WTC11 (cell line): ENCODE data around the gene ELOVL2. TPM values are rescaled to one million over a fixed set of nuclear protein-coding genes. Genes with fewer than 3 reads are reported as not detected.

Experiments used
- ATAC-seq: fragments of 200-7000 bp; cut with Tn5 transposase; 2 replicates; pipeline ENCODE4 v1.10.0; 2021; ENCODE audit warnings: mild to moderate bottlenecking, moderate library complexity
- CTCF ChIA-PET: fragments of 300-600 bp; sonication (Branson Sonifier 250); formaldehyde crosslinking; loops from one replicate; lab custom pipeline; 2021; ENCODE audit warnings: antibody characterized with exemption; lab: Charles Lee
- POLR2A ChIA-PET: fragments of 350-600 bp; sonication (Branson Sonifier 250); formaldehyde crosslinking; loops from one replicate; lab custom pipeline; 2021; ENCODE audit warnings: antibody characterized with exemption; lab: Charles Lee
- DNase-seq: peaks from one replicate; pipeline ENCODE4 v3.0.0; 2021; ENCODE audit warnings: low spot score
- H3K27ac Mint-ChIP-seq: 2 replicates; pipeline ENCODE4 v1.8.0; 2021; ENCODE audit warnings: mixed read lengths
- H3K27me3 Mint-ChIP-seq: 2 replicates; pipeline ENCODE4 v1.8.0; 2021; ENCODE audit warnings: low read depth, mild to moderate bottlenecking, moderate library complexity, mixed read lengths
- H3K36me3 Mint-ChIP-seq: 2 replicates; pipeline ENCODE4 v1.8.0; 2021; ENCODE audit warnings: mixed read lengths
- H3K4me1 Mint-ChIP-seq: 2 replicates; pipeline ENCODE4 v1.8.0; 2022; ENCODE audit warnings: mixed read lengths
- H3K4me3 Mint-ChIP-seq: 2 replicates; pipeline ENCODE4 v1.8.0; 2021; ENCODE audit warnings: mild to moderate bottlenecking, moderate library complexity, mixed read lengths
- H3K9me3 Mint-ChIP-seq: 2 replicates; pipeline ENCODE4 v1.8.0; 2021; ENCODE audit warnings: mixed read lengths
- ATF3 ChIP-seq: sonication (generic); formaldehyde crosslinking; conservative IDR thresholded peaks from 2 replicates; pipeline ENCODE4 v1.8.1; 2022; ENCODE audit warnings: mild to moderate bottlenecking, missing genetic modification reagents
- E2F5 ChIP-seq: sonication (generic); formaldehyde crosslinking; IDR thresholded peaks from 2 replicates; pipeline ENCODE4 v1.8.1; 2022; ENCODE audit warnings: mild to moderate bottlenecking, moderate library complexity, missing genetic modification reagents
- ESRRA ChIP-seq: sonication (generic); formaldehyde crosslinking; IDR thresholded peaks from 2 replicates; pipeline ENCODE4 v1.8.1; 2022; ENCODE audit warnings: mild to moderate bottlenecking, missing genetic modification reagents, borderline replicate concordance
- FOXJ3 ChIP-seq: sonication (generic); formaldehyde crosslinking; IDR thresholded peaks from 2 replicates; pipeline ENCODE4 v1.9.0; 2021; ENCODE audit warnings: missing genetic modification reagents, mild to moderate bottlenecking, borderline replicate concordance
- FOXP1 ChIP-seq: sonication (generic); formaldehyde crosslinking; IDR thresholded peaks from 2 replicates; pipeline ENCODE4 v1.8.0; 2022; ENCODE audit warnings: missing genetic modification reagents, mild to moderate bottlenecking, moderate library complexity, borderline replicate concordance
- GABPB1 ChIP-seq: sonication (generic); formaldehyde crosslinking; IDR thresholded peaks from 2 replicates; pipeline ENCODE4 v1.8.1; 2023; ENCODE audit warnings: mild to moderate bottlenecking, missing genetic modification reagents
- GRHL2 ChIP-seq: fragments of 250-450 bp; sonication (Bioruptor Pico); IDR thresholded peaks from 2 replicates; pipeline ENCODE4 v1.8.0; 2022; ENCODE audit warnings: mild to moderate bottlenecking, moderate library complexity; ENCODE audit not compliant: insufficient replicate concordance, severe bottlenecking
- HMGA2 ChIP-seq: fragments of 250-450 bp; sonication (Bioruptor Pico); IDR thresholded peaks from 2 replicates; pipeline ENCODE4 v1.4.0; 2021; ENCODE audit warnings: mild to moderate bottlenecking, moderate library complexity
- IRF1 ChIP-seq: sonication (generic); formaldehyde crosslinking; IDR thresholded peaks from 2 replicates; pipeline ENCODE4 v1.8.0; 2023; ENCODE audit warnings: missing genetic modification reagents
- MLX ChIP-seq: sonication (generic); formaldehyde crosslinking; IDR thresholded peaks from 2 replicates; pipeline ENCODE4 v1.8.1; 2023; ENCODE audit warnings: mild to moderate bottlenecking, missing genetic modification reagents, moderate library complexity
- MXD4 ChIP-seq: fragments of 250-450 bp; sonication (Bioruptor Pico); IDR thresholded peaks from 2 replicates; pipeline ENCODE4 v1.8.0; 2021; ENCODE audit warnings: mild to moderate bottlenecking, moderate library complexity, borderline replicate concordance
- MYBL2 ChIP-seq: sonication (generic); formaldehyde crosslinking; IDR thresholded peaks from 2 replicates; pipeline ENCODE4 v1.8.1; 2023; ENCODE audit warnings: mild to moderate bottlenecking, moderate library complexity, missing genetic modification reagents
- NFATC4 ChIP-seq: fragments of 250-450 bp; sonication (Bioruptor Pico); IDR thresholded peaks from 2 replicates; pipeline ENCODE4 v1.9.0; 2021; ENCODE audit warnings: mild to moderate bottlenecking
- OVOL2 ChIP-seq: fragments of 250-450 bp; sonication (Bioruptor Pico); IDR thresholded peaks from 2 replicates; pipeline ENCODE4 v1.9.0; 2021; ENCODE audit warnings: mild to moderate bottlenecking, borderline replicate concordance
- PRDM15 ChIP-seq: sonication (generic); formaldehyde crosslinking; IDR thresholded peaks from 2 replicates; pipeline ENCODE4 v1.8.0; 2022; ENCODE audit warnings: missing genetic modification reagents
- PRRX2 ChIP-seq: fragments of 250-450 bp; sonication (Bioruptor Pico); IDR thresholded peaks from 2 replicates; pipeline ENCODE4 v1.8.0; 2021; ENCODE audit warnings: mild to moderate bottlenecking
- RELA ChIP-seq: sonication (generic); formaldehyde crosslinking; IDR thresholded peaks from 2 replicates; pipeline ENCODE4 v1.8.1; 2022; ENCODE audit warnings: missing genetic modification reagents, mild to moderate bottlenecking, borderline replicate concordance
- TEAD4 ChIP-seq: sonication (generic); formaldehyde crosslinking; IDR thresholded peaks from 2 replicates; pipeline ENCODE4 v1.8.0; 2022; ENCODE audit warnings: mild to moderate bottlenecking, missing genetic modification reagents
- ZBTB43 ChIP-seq: sonication (generic); formaldehyde crosslinking; IDR thresholded peaks from 2 replicates; pipeline ENCODE4 v1.8.1; 2023; ENCODE audit warnings: mild to moderate bottlenecking, missing genetic modification reagents
- ZMAT4 ChIP-seq: fragments of 250-450 bp; sonication (Bioruptor Pico); IDR thresholded peaks from 2 replicates; pipeline ENCODE4 v1.9.0; 2021; ENCODE audit warnings: mild to moderate bottlenecking
- ZNF263 ChIP-seq: sonication (generic); formaldehyde crosslinking; IDR thresholded peaks from 2 replicates; pipeline ENCODE4 v1.8.1; 2022; ENCODE audit warnings: low read depth, mild to moderate bottlenecking, moderate library complexity, missing genetic modification reagents
- ZNF396 ChIP-seq: fragments of 250-450 bp; sonication (Bioruptor Pico); IDR thresholded peaks from 2 replicates; pipeline ENCODE4 v1.8.0; 2021; ENCODE audit warnings: mild to moderate bottlenecking, moderate library complexity, borderline replicate concordance
- ZNF416 ChIP-seq: fragments of 250-450 bp; sonication (Bioruptor Pico); IDR thresholded peaks from 2 replicates; pipeline ENCODE4 v1.9.0; 2021; ENCODE audit warnings: mild to moderate bottlenecking, inconsistent platforms
- ZNF423 ChIP-seq: fragments of 250-450 bp; sonication (Bioruptor Pico); IDR thresholded peaks from 2 replicates; pipeline ENCODE4 v2.1.2; 2022; ENCODE audit warnings: mild to moderate bottlenecking, moderate library complexity
- ZNF512 ChIP-seq: sonication (generic); formaldehyde crosslinking; IDR thresholded peaks from 2 replicates; pipeline ENCODE4 v1.8.1; 2022; ENCODE audit warnings: missing genetic modification reagents, borderline replicate concordance
- total RNA-seq: library from RNA; stranded (reverse); gene quantifications from 3 replicates; pipeline ENCODE4 v1.2.3, GENCODE V29; 2021

ELOVL2 gene
- total RNA-seq, 1 experiment from 2014 or later: 2.0 TPM

GRCh38 chr6:10981409-10981808 lies 62.7 kb downstream of the ELOVL2 start:
- H3K4me3 Mint-ChIP-seq: no peak overlapping the region
- DNase-seq: no peak
- TF ChIP-seq ZNF396: no peak
- no peak for TF ChIP-seq HMGA2
- TF ChIP-seq GRHL2 (CRISPR knock-in tag): no peak
- TF ChIP-seq FOXJ3 (CRISPR knock-in tag): no peak
- no peak for TF ChIP-seq MXD4 (CRISPR knock-in tag)
- TF ChIP-seq RELA (CRISPR knock-in tag): no peak
- TF ChIP-seq ZNF423 (CRISPR knock-in tag): no peak
- TF ChIP-seq ZMAT4: no peak
- no peak for TF ChIP-seq FOXP1 (CRISPR knock-in tag)
- no peak for TF ChIP-seq PRRX2 (CRISPR knock-in tag)
- no peak for TF ChIP-seq ZNF512 (CRISPR knock-in tag)
- no peak for TF ChIP-seq MYBL2
- no peak for TF ChIP-seq ZNF263
- TF ChIP-seq, all 79 proteins: peak for 0
- ATAC-seq: no peak
- ChIA-PET CTCF (interaction anchor here (1.7 kb wide), 1 partner anchor 27 kb away, joined by 4 read pairs; no protein-coding TSS in a partner anchor), POLR2A (no interaction called here)
- Mint-ChIP-seq H3K27ac (no peak overlapping the region), H3K36me3 (0 out of 2 replicates have a peak, but pooled peaks cover 3% of the 10 kb centered on the region), H3K27me3 (no peaks in the 10 kb centered on the region), H3K4me1 (peaks cover 11% of the 10 kb centered on the region), H3K9me3 (peaks cover 6% of the 10 kb centered on the region)

GRCh38 chr6:10979603-10980002 lies 64.5 kb downstream of the ELOVL2 start:
- Mint-ChIP-seq H3K4me3 (no peak overlapping the region), H3K9me3 (peaks cover 6% of the 10 kb centered on the region), H3K36me3 (no peaks in the 10 kb centered on the region), H3K4me1 (peaks cover 11% of the 10 kb centered on the region), H3K27ac (no peak overlapping the region), H3K27me3 (no peaks in the 10 kb centered on the region)
- ATAC-seq: no peak
- TF ChIP-seq ZNF416 (CRISPR knock-in tag): no peak
- no peak for TF ChIP-seq PRDM15
- no peak for TF ChIP-seq MLX (CRISPR knock-in tag)
- no peak for TF ChIP-seq MXD4 (CRISPR knock-in tag)
- no peak for TF ChIP-seq GABPB1 (CRISPR knock-in tag)
- no peak for TF ChIP-seq IRF1
- no peak for TF ChIP-seq ZBTB43
- TF ChIP-seq ZNF396: no peak
- no peak for TF ChIP-seq NFATC4
- TF ChIP-seq OVOL2: no peak
- no peak for TF ChIP-seq ZNF263
- no peak for TF ChIP-seq E2F5
- TF ChIP-seq ESRRA (CRISPR knock-in tag): no peak
- TF ChIP-seq ATF3: no peak
- no peak for TF ChIP-seq TEAD4 (CRISPR knock-in tag)
- POLR2A ChIA-PET: no interaction called here
- no peak for DNase-seq
- CTCF ChIA-PET: interaction anchor here (0.6 to 2.8 kb wide), 2 partner anchors 25 to 501 kb away, joined by 3 to 19 read pairs; no protein-coding TSS in a partner anchor
